ENCODE results near the gene TMEM126A.
"Not testable (repeated sequence)": the region's sequence is repeated elsewhere in the genome, so short reads cannot be mapped to it uniquely, and the experiment has no call there.

The TMEM126A gene

GRCh38 chr11:85661972-85662664 lies 14.4 kb downstream of the TMEM126A start:
- DNase-seq, result no peak

DNA sequence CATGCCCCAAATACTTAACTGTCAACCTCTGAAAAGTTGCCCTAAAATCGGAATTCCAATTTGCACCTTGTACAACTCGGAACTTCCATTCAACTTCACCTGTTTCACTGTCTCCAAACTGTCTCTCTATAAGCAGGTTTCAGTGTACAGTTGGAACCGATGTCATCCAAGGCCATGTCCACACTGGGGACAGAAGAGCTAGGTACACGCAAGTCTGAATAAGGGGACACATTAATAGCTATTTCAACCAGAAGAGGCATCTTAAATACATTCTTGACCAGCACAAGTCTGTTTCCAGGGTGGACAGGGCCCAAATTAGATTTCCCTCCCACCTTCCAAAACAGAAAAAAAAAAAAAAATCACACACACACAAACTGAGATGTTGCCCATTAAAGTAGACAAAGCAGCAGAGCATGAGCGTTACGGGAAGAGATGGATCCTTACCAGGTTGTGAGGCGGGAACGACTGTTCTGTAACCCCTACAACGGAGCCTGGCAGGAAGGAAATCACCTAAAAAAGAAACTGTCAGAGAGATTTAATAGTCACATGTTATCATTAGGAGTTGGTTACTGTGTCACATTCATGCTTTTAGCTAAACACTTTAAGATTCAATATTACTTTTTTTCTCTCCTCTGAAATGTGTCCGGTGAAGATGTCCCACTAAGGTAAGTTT lies 15.4 kb downstream of the TMEM126A start:
- no peak for DNase-seq

GRCh38 chr11:85663753-85664614 lies 16.2 kb downstream of the TMEM126A start:
- peak; percentile 64 to 68 for DNase-seq

DNA sequence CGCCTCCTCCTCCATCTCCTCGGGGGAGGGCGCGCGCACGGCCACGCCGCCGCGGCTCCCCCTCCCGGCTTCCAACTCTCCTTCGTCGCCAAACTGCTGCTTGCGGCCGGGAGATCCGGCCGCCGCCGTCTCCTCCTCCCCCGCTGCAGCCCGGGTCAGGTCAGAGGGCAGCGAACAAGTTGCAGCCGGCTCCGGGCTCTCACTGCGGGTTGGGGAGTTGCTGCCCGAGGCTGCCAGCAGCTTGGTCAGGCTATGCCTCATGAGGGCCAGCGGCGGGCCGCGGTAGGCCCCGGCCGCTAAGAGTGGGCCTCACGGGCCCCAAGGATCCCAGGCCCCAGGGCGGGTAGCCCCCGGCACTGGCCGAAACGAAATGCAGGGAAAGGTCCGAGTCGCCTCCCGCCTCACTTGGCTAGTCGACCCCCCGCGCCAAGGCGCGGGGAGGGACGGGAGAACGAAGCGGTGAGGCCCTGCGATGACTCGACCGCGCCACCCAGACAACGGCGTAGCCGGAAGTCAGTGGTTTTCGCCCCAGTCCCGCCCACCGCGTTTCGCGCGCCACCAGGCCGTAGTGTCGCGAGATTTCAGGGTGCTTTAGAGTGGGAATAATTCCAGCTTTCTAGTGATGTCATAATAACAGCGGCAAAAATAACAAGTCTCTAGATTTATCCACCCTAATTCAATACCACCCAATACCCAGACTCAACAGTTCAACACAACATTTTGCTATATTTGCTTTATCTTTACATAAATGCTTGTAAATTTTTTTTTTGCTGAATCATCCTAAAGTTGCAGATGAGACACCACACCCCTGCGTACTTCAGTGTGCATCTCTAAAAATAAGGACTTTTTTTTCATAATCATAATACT lies 17.1 kb downstream of the TMEM126A start, which contains the start of gene CREBZF:
Gene CREBZF (minus strand): TSS at position 515 of the 867 bp plus-strand sequence. CDS start 254 bp downstream, at position 261.
- DNase-seq, result peak; percentile 88

- no peak for DNase-seq
Observed at GRCh38 chr11:85665733-85666132, 18.0 kb downstream of the TMEM126A start.

DNA sequence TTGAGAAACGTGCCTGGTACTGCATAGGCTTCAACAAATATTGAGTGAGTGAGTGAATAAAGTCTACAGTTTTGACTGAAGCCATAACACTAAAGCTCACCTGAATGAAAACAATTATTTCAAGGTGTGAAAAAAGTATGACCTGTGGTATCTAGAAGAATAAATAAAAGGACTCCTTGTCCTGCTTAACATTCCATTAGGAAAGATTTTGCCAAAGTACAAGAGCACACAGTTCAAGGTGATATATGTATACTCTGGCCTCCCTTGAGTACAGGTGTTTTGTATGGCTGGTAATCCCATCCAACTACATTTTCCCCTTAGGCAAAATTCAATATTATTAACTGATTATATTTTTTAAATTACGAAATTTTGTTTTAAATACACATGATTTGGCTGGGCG lies 18.9 kb downstream of the TMEM126A start:
- no peak for DNase-seq

GRCh38 chr11:85668157-85668556 lies 20.4 kb downstream of the TMEM126A start:
- DNase-seq, result no peak

DNA sequence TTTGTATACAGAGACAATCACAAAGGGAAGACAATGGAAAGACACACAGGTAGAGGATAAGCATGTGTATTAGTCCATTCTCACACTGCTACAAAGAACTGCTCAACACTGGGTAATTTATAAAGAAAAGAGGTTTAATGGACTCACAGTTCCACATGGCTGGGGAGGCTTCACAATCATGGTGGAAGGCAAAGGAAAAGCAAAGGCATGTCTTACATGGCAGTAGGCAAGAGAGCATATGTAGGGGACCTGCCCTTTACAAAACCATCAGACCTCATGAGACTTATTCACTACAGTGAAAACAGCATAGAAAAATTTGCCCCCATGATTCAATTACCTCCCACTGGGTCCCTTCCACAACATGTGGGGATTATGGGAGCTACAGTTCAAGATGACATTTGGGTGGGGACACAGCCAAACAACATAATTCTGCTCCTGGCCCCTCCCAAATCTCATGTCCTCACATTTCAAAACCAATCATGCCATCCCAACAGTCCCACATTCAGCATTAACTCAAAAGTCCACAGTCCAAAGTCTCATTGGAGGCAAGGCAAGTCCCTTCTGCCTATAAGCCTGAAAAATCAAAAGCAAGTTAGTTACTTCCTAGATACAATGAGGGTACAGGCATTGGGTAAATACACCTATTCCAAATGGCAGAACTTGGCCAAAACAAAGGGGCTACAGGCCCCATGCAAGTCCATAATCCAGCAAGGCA lies 23.3 kb downstream of the TMEM126A start:
- DNase-seq, result not testable (repeated sequence)

DNA sequence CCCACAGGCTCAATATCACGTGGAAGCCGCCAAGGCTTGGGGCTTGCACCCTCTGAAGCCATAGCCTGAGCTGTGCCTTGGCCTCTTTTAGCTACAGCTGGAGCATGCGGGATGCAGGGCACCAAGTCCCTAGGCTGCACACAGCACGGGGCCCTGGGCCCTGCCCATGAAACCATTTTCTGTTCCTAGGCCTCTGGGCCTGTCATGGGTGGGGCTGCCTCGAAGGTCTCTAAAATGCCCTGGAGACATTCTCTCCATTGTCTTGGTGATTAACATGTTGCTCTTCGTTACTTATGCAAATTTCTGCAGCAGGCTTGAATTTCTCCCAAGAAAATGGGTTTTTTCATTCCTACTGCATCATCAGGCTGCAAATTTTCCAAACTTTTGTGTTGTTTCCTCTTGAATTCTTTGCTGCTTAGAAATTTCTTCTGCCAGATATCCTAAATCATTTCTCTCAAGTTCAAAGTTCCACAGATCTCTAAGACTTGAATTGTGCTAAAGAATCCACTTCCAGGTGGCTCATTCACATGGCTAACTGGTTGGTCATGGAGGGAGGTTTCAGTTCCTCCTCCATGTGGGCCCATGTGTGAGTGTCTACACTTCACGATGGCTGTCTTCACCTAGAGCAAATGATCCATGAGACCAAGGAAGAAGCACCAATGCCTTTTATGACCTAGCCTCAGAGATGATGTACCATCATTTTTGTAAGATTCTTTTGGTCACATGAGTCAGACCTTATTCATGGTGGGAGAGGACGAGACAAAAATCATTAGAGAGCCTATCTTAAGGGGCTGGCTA lies 24.5 kb downstream of the TMEM126A start:
- DNase-seq, result no peak

DNA sequence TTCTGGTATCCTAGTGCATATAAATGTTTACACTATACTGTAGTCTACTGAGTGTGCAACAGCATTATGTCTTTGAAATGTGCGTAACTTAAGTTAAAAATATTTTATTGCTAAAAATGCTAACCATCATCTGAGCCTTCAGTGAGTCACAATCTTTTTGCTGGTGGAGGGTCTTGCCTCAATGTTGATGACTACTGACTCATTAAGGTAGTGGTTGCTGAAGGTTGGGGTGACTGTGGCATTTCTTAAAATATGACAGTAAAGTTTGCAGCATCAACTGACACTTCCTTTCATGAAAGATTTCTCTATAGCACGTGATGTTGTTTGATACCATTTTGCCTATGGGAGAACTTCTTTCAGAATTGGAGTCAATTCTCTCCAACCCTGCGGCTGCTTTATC lies 25.6 kb downstream of the TMEM126A start:
- no peak for DNase-seq

DNA sequence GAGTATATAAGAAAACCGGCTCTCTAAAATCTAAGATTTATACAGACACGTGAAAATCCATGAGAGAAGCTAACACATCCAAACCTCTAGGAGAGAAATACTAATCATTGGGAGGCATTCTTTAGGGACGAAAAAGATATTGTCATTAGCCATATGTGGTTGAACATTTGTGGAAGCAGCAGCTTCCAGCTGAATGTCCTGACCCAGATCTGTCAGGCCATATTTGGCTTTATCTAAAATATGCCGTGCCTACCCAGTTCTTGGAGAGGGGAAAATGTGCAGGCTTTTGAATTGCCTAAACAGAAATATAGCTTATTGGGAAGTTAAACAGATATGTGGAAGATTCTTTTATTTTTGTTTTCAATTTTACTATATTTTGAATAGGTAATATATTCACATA lies 31.8 kb downstream of the TMEM126A start:
- no peak for DNase-seq

DNA sequence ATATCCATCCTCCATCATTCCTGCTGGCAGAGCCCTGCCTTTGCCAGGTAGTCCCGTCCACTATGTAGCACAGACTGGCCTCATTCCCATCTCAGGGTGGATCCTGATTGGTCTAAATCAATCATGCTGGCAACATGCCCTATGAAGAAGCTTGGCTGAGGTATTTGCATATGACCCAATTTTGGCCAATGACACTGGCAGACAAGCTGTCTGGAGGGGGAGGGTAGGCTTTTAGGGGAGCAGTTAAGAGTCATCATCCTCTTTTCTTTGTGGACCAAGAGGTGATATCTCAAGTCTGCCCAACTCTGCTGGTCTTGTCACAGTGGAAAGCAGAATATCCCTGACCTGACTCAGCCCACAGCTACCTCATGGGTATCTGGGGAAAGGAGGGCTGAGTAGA lies 33.1 kb downstream of the TMEM126A start:
- DNase-seq, result no peak

DNA sequence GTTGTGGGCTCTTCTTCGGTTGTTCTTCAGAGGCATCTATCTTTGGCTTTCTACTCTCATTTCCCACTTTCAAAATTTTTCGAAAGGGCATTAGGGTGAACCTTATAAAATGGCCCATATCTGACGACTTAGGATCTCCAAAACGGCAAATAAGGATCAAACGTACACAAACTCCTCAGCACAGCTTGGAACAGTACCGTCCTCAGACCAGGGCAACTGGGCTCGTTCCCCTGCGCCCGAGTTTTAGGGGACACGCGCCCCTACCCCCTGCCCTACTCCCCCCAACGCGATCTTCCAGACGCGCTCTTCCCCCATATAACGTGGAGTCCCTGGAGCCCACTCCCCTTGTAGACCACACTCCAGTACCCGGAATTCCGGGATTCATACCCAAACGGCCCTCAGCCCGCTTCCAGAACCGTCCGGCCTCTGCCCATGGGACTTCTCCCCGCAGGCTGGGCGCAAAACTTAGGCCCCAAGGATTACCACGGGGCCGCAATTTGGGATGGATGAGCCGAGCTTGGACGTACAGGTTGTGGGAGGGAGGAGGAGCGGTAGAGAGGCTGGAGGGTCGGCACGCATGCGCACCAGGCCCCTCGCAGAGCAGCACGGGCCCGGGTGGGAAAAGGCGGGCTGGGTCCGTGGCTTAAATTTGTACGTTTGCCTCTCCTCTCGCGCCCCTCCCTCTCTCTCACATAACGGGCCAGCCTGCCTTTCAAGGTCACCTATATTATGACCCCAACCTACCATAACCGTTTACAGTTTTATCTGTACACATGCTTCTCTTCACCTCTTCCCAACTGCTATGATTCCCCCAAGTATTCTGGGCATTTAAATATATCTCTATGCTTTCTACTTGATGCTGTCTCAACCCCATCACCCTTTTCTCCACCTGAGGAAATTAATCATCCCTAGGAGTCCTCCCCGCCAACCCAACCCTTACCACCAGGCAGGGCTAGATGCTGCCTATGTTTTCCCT lies 34.9 kb downstream of the TMEM126A start:
- no peak for DNase-seq

DNA sequence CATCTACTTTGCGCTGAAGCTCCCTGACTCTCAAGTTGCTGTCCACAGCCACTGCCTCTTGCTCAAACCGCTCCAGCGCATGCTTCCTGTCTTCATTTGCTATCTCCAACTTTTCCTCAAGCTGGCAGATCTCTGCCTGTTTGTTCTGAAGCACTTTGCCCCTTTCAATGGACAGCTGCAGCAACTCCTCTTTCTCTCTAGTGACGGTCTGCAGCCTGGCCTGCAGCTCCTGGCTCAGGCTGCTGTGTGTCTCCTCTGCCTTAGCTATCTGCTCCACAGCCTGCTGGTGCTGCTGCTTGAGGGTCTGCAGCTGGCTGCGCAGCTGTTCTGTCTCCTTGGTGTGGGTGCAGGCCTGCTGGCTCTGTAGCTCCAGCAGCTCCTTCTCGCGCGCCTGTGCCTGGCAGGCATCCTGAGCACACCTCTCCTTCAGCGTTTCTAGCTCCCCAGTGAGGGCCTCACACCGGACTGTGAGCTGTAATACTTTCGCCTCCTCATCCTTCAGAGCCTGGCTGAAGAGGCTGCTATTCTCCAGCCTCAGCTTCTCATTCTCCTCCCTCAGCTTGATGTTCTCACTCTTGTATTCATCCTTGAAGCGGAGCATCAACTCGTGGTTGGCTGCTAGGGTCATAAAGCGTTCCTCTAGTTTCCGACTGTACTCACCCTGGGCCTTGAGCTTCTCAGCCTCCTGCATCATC lies 37.5 kb downstream of the TMEM126A start:
- no peak for DNase-seq

GRCh38 chr11:85685820-85686459 lies 38.2 kb downstream of the TMEM126A start, which contains the start of gene CCDC89:
Gene CCDC89, minus strand, starts transcription at chr11:85686195. Its CDS starts 65 bp downstream, at chr11:85686130.
- DNase-seq, result no peak

- peak; percentile 29 to 55 for DNase-seq
Observed at GRCh38 chr11:85694385-85694980, 46.7 kb downstream of the TMEM126A start.

DNA sequence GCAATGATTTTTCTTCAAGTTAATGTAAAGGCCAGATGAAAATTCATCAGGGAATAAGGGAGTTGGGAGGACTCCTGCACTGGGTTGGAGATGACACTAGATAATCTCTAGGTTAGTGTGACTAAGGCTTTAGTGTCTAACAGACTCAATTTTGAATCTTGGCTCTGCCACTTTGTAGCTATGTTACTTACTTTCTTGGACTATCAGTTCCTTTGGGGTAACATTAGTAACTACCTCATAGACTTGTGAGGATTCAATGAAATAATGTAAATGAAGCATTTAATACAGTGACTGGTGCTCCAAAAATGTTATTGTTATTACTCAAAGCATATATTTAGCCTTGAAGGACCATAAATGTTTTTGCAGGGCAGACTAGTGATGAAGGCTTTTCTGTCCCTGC lies 47.8 kb downstream of the TMEM126A start:
- no peak for DNase-seq

GRCh38 chr11:85697747-85698146 lies 50.0 kb downstream of the TMEM126A start:
- no peak for DNase-seq
